Kidney tubule cell (primary cell): ENCODE measurements around the gene KCNQ1.

Experiments
- DNase-seq: peaks from one replicate; pipeline ENCODE4 v3.0.0-alpha.2; 2018; ENCODE audit warnings: low spot score

The KCNQ1 gene

GRCh38 chr11:2780850-2781407, 336.1 kb downstream of the KCNQ1 start:
- no peak for DNase-seq

GRCh38 chr11:2781408-2782274, 336.8 kb downstream of the KCNQ1 start:
- no peak for DNase-seq

DNA sequence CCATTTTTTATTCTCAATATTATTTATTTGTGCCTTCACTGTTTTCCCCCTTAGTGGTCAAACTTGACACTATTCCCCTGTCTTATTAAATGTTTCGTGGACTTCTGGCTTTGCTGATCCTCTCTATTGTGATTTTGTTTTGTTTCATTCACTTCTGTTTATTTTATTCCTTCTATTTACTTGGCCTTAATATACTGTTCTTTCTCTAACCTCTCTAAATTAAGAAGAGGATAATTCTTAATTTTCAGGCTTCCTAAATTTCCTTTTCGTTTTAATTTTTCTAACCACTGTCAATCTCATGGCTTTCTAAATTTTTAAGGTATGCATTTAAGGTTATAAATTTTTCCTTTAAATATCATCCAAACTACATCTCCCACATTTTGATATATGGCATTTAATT, 338.0 kb downstream of the KCNQ1 start:
- no peak for DNase-seq

DNA sequence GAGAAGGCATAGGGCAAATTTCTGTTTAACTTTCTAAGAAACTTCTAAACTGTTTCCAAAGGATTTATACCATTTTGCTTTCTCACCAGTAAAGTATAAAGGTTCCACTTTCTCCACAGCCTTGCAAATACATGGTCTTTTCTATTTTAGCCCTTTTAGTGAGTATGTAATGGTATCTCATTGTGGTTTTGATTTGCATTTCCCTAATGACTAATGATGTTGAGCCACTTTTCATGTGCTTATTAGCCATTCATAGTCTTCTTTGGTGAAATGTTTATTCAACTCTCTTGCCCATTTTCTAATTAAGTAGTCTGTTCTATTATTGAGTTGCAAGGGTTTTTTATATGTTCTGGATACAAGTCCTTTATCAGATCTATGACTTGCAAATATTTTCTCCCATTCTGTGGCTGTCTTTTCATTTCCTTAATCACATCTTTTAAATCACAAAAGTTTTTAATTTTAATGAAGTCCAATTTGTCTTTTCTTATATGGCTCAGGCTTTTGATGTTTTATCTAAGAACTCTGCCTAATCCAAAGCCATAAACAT, 338.8 kb downstream of the KCNQ1 start:
- DNase-seq: no peak

- no peak for DNase-seq
These were observed 343.0 kb downstream of the KCNQ1 start for GRCh38 chr11:2787816-2788167.

GRCh38 chr11:2788168-2789071, 343.6 kb downstream of the KCNQ1 start:
- no peak for DNase-seq

- no peak for DNase-seq
These were observed 344.5 kb downstream of the KCNQ1 start for GRCh38 chr11:2789331-2789730.

- no peak for DNase-seq
These were observed 345.2 kb downstream of the KCNQ1 start for GRCh38 chr11:2789791-2790567.

DNA sequence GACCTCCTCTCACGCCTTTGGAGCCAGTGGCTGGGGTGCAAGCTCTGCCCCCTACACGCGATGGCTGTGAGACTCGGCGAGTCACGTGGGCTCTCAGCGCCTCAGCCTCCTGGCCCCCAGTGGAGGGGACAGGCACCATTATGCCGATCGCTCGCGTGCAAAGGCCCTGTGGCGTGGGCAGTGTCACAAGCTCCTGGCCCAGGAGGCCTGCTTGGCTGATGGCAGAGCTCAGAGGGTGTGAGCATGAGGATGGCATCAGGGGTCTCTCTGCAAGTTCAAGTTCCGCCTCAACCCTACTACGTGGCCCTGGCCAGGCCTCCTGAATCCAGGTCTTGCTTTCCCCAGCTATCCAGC, 345.7 kb downstream of the KCNQ1 start:
- DNase-seq: no peak

GRCh38 chr11:2791139-2791520, 346.3 kb downstream of the KCNQ1 start:
- no peak for DNase-seq

DNA sequence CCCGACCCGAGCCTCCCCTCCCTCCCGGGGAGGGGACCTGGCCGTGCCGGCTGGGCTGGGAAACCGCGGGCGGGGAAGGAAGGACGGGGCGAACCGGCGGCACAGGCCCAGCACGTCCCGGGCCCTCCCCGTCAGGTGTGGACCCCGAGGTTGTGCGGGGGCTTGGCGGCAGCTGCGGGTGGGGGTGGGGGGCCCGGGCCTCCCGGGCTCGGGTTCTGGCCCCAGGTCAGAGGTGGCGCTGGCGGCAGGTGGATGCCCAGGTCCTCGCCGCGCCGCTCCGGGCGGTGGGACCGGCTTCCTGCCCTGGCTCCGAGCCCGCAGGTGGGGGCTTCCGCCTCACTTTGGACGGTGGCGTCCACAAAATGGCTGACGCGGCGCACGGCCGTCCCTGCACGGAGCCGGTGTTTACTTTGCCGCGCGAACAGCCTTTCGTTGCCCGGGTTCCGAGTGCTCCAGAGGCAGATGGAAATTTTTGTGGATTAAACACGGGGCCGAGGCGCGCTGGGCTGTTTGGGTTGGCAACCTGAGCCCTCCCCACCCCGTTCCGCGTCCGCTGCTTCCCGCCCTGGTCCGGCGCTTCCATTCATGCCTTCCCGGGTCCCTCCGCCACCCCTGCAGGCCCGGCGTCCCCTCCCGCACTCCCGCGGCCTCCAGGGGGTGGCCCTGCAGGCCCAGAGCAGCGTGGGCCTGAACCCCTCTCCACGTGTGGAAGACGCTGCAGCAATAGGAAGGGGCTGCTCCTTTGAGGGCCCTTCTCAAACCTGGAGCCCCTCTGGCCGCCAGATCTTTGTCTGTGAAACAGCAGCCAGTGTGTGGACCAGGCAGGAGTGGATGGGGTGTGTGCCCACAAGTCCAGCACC, 346.9 kb downstream of the KCNQ1 start:
- DNase-seq: no peak

- peak; percentile 50 for DNase-seq
These were observed 347.8 kb downstream of the KCNQ1 start for GRCh38 chr11:2792381-2793250.

- no peak for DNase-seq
These were observed 348.9 kb downstream of the KCNQ1 start for GRCh38 chr11:2793701-2794045.

GRCh38 chr11:2794046-2794967, 349.5 kb downstream of the KCNQ1 start:
- DNase-seq: no peak

- no peak for DNase-seq
These were observed 350.1 kb downstream of the KCNQ1 start for GRCh38 chr11:2794968-2795322.

GRCh38 chr11:2795491-2795991, 350.7 kb downstream of the KCNQ1 start:
- no peak for DNase-seq

DNA sequence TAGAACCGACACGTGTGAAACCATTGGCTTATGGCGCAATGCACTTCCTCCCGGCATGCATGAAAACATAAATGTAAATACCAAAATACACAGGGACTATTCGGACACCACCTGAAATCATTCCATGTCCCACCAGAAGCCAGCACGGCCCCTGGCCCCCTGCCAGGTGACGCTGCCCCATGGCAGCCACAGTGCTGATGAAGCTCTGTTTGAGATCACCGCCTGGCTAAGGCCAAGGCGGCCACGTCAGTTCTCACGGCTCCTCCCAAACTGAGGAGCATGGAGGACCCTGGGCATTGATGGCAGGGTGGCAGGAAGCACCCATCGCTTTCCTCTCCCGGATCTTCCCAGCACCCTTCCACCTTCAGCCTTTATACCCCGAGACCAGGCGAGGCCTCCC, 351.3 kb downstream of the KCNQ1 start:
- DNase-seq: no peak

DNA sequence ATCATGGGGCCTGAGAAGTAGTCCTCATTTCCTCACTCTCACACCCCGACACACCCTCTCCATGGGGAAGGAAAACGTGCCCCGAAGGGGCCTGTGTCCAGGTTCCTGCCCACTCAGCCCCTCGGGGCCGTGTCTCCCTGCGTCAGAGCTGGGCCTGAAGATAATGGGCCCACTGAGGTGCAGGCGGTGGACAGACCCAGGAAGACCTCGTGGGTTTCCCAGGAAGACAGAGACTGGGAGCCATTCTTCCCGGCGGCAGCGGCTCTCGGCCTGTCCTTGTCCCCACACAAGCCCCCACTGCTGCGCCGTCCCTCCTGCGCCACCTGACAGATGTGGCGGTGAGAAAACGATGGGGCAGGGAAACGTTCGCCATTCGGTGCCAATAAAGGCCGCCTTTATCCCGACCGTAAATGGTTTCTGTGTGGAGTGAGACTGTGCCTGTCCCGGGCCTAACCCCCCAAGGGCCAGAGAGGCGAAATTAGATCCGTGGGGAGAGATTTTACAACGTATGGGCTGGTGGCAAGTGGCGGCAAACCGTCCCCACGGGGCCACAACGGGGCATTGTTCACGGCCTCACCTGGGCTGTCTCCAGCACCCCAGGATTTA, 351.8 kb downstream of the KCNQ1 start:
- no peak for DNase-seq
